GM21360 (cell line): ENCODE data around the gene GET4.

Experiments used
- ATAC-seq: cut with Tn5 transposase; IDR thresholded peaks from one replicate; pipeline ENCODE4 v1.9.1; 2021; ENCODE audit warnings: mild to moderate bottlenecking, moderate library complexity; ENCODE audit not compliant: unreplicated experiment

Gene GET4

GRCh38 chr7:885261-885892, 9.0 kb downstream of the GET4 start:
- no peak for ATAC-seq

GRCh38 chr7:885893-886625, 9.7 kb downstream of the GET4 start:
- ATAC-seq = no peak

GRCh38 chr7:886626-887487, 10.5 kb downstream of the GET4 start:
- no peak for ATAC-seq

GRCh38 chr7:887488-887820, 11.1 kb downstream of the GET4 start:
- ATAC-seq = no peak

- ATAC-seq = no peak
Observed at GRCh38 chr7:888081-889024, 12.0 kb downstream of the GET4 start.

- no peak for ATAC-seq
Observed at GRCh38 chr7:889025-889390, 12.7 kb downstream of the GET4 start.

- no peak for ATAC-seq
Observed at GRCh38 chr7:889391-889790, 13.0 kb downstream of the GET4 start.

- no peak for ATAC-seq
Observed at GRCh38 chr7:890868-891267, 14.5 kb downstream of the GET4 start.

GRCh38 chr7:891291-891690, 14.9 kb downstream of the GET4 start:
- no peak for ATAC-seq

- ATAC-seq = no peak
Observed at GRCh38 chr7:891805-892204, 15.5 kb downstream of the GET4 start.

- no peak for ATAC-seq
Observed at GRCh38 chr7:892648-893593, 16.6 kb downstream of the GET4 start.

GRCh38 chr7:893686-894085, 17.3 kb downstream of the GET4 start:
- no peak for ATAC-seq

- ATAC-seq = no peak
Observed at GRCh38 chr7:894164-894867, 18.0 kb downstream of the GET4 start.

- ATAC-seq = no peak
Observed at GRCh38 chr7:894927-895450, 18.6 kb downstream of the GET4 start.

- ATAC-seq = no peak
Observed at GRCh38 chr7:895451-896052, 19.2 kb downstream of the GET4 start.

- no peak for ATAC-seq
Observed at GRCh38 chr7:896346-897075, 20.2 kb downstream of the GET4 start.

- ATAC-seq = no peak
Observed at GRCh38 chr7:897086-897485, 20.7 kb downstream of the GET4 start.
